ENCODE results near the gene RUSF1.
"Not testable (repeated sequence)": the region's sequence is repeated elsewhere in the genome, so short reads cannot be mapped to it uniquely, and the experiment has no call there.

Gene RUSF1

DNA sequence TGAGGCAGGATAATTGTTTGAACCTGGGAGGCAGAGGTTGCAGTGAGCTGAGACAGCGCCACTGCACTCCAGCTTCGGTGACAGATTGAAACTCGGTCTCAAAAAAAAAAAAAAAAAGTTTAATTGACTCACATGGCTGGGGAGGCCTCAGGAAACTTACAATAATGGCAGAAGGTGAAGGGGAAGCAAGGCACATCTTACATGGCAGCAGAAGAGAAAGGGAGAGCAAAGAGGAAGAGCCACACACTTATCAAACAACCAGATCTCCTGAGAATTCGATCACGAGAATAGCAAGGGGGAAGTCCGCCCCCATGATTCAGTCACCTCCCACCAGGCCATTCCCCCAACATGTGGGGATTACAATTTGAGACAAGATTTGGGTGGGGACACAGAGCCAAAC is 62.3 kb downstream of the RUSF1 start:
- not testable (repeated sequence) for ATAC-seq

DNA sequence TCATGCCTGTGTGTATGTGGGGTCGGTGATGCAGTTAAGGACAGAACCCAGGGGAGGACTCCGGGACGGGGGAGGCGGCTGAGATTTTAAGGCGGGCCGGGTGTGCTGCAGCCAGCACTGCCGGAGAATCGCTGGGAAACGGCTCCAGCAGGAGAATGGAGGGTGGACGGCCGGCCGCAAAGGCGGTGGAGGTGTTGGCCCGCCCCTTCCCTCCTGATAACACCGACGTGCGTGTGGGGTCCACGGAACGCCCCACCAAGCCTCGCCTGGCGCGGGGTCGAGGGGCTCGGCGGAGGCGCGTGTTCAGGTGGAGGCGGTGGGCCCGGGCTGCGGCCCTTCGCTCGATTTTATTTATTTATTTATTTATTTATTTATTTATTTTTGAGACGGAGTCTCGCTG is 66.2 kb downstream of the RUSF1 start:
- no peak for ATAC-seq

DNA sequence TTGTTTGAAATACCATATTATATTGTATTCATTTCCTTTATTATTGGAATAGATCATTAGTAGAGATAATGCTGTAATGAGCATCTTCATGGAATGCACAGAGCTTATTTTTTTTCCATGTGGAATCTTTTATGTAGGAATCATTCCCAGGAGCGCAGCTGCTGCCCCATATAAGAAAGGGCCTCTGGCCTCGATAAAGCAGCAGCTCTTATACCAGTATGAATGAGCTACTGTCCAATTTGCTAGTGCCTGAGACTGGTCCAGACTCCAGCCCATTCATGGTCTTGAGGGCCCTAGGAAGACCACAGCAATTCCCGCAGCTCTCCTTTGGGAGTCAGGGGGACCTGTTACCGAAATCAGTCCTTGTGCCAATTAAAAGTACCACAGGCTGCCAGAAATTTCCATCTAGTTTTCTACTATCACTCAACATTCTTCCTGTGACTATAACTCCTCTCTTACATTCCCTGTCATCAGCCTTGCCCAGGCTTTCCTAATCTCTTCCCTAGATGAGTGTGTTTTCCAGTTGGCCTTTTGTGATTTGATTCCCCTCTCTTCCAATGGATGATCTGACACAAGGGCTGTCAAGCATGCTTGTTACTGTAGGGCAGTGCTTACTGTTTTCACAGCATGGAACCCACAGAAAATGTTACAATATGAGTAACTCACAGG is 67.5 kb downstream of the RUSF1 start:
- no peak for ATAC-seq

DNA sequence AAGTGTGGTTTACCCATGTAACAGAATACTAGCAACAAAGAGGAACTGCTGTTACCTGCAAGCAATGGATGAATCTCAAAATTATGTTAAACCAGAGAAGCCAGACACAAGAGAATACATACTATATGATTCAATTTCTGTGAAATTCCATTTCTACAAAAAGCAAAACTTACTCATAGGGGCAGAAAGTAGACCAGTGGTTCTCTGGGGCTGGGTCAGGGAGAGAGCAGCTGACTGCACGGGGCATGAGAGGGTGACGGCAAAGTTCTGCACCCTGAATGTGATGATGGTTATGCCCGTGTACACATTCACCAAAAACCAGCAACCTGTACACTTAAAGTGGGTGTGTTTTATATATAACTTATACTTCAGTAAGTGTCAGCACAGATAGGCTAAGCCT is 68.7 kb downstream of the RUSF1 start:
- ATAC-seq = no peak
